H1 (cell line): ENCODE results near the gene PTPRR. TPM values are rescaled to one million over a fixed set of nuclear protein-coding genes. Genes with fewer than 3 reads are reported as not detected.

Experiments
- CTCF ChIA-PET: fragments of 300-600 bp; sonication (Branson Sonifier 250); formaldehyde crosslinking; loops from one replicate; lab custom pipeline; 2021; ENCODE audit not compliant: partially characterized antibody; lab: Charles Lee
- POLR2A ChIA-PET: fragments of 300-600 bp; sonication (Branson Sonifier 250); formaldehyde crosslinking; loops from one replicate; lab custom pipeline; 2021; ENCODE audit warnings: inconsistent platforms; ENCODE audit not compliant: partially characterized antibody; lab: Charles Lee
- DNase-seq, 2 experiments: peaks; one replicate each; pipeline versions ENCODE4 v3.0.0 to v3.0.0-alpha.2; 2010 to 2022; ENCODE audit warnings: low spot score in 2 of 2, low read depth in 1 of 2, mixed read lengths in 1 of 2
- FAIRE-seq: peaks from 2 replicates; lab custom pipeline; 2011; peaks lifted over from hg19 to GRCh38; lab: Jason Lieb, UNC
- H2AFZ ChIP-seq: 2 replicates; pipeline ENCODE4 v1.8.1; 2012; ENCODE audit warnings: low read length, inconsistent platforms
- H2AK5ac ChIP-seq: 2 replicates; pipeline ENCODE4 v1.6.1; 2013; ENCODE audit warnings: low read depth, low read length
- H2BK120ac ChIP-seq: replicated peaks from 2 replicates; pipeline ENCODE3; 2013; ENCODE audit warnings: low read depth, low read length, inconsistent platforms
- H2BK12ac ChIP-seq: 2 replicates; pipeline ENCODE4 v1.6.1; 2013; ENCODE audit warnings: low read depth, low read length
- H2BK15ac ChIP-seq: 2 replicates; pipeline ENCODE4 v1.6.1; 2013; ENCODE audit warnings: low read length
- H2BK20ac ChIP-seq: 2 replicates; pipeline ENCODE4 v1.6.1; 2013; ENCODE audit warnings: low read length
- H2BK5ac ChIP-seq: 2 replicates; pipeline ENCODE4 v1.6.1; 2013; ENCODE audit warnings: low read depth, low read length
- H3K14ac ChIP-seq: 2 replicates; pipeline ENCODE4 v1.6.1; 2013; ENCODE audit warnings: inconsistent platforms; ENCODE audit not compliant: insufficient read length
- H3K18ac ChIP-seq: 2 replicates; pipeline ENCODE4 v1.6.1; 2013; ENCODE audit warnings: low read length; ENCODE audit errors: extremely low read depth
- H3K23ac ChIP-seq: 2 replicates; pipeline ENCODE4 v1.6.1; 2013; ENCODE audit warnings: inconsistent platforms; ENCODE audit not compliant: insufficient read length
- H3K23me2 ChIP-seq: 2 replicates; pipeline ENCODE4 v1.6.1; 2013; ENCODE audit warnings: low read depth, low read length
- H3K27ac ChIP-seq: 2 replicates; pipeline ENCODE4 v1.6.1; 2011; ENCODE audit warnings: low read depth, low read length, inconsistent platforms
- H3K27me3 ChIP-seq, 4 experiments: replicated peaks in 1 of 4; 1 replicate in 1 of 4; 2 replicates in 3 of 4; pipeline versions ENCODE4 v1.6.1 to v1.8.1; 2011 to 2013; ENCODE audit warnings: low read length in 3 of 4, mild to moderate bottlenecking in 3 of 4, inconsistent platforms in 2 of 4, mixed read lengths in 2 of 4, moderate library complexity in 1 of 4; ENCODE audit not compliant: control insufficient read depth in 3 of 4, insufficient read depth in 3 of 4; ENCODE audit errors: extremely low read depth in 1 of 4
- H3K36me3 ChIP-seq, 4 experiments: 2 replicates each; pipeline versions ENCODE4 v1.6.1 to v1.8.1; 2011 to 2013; ENCODE audit warnings: mild to moderate bottlenecking in 4 of 4, low read length in 3 of 4, moderate library complexity in 2 of 4, control low read depth in 1 of 4, inconsistent platforms in 1 of 4; ENCODE audit not compliant: insufficient read depth in 4 of 4, control insufficient read depth in 2 of 4
- H3K4ac ChIP-seq: replicated peaks from 2 replicates; pipeline ENCODE3; 2013; ENCODE audit warnings: low read length, low read depth, mixed read lengths, inconsistent platforms; ENCODE audit not compliant: insufficient read length
- H3K4me1 ChIP-seq, 4 experiments: replicated peaks in 1 of 4; 1 replicate in 1 of 4; 2 replicates in 3 of 4; pipeline versions ENCODE4 v1.6.1 to v1.8.1; 2011 to 2013; ENCODE audit warnings: low read length in 3 of 4, inconsistent platforms in 2 of 4, mixed read lengths in 1 of 4; ENCODE audit not compliant: insufficient read depth in 4 of 4, control insufficient read depth in 3 of 4
- H3K4me2 ChIP-seq, 2 experiments: 2 replicates each; pipeline versions ENCODE4 v1.6.1 to v1.8.1; 2011 to 2013; ENCODE audit warnings: low read depth in 2 of 2, low read length in 2 of 2, control low read depth in 1 of 2, inconsistent platforms in 1 of 2, mild to moderate bottlenecking in 1 of 2; ENCODE audit not compliant: insufficient read depth in 1 of 2
- H3K4me3 ChIP-seq, 4 experiments: fragments of 200-600, 300-600 bp in 1 of 4; sonication (generic), shearing (Covaris generic), sonication (Bioruptor Twin) in 1 of 4; 2 replicates each; pipeline versions ENCODE4 v1.5.1 to v1.8.1; 2011 to 2016; ENCODE audit warnings: low read length in 4 of 4, low read depth in 3 of 4, control low read depth in 2 of 4, inconsistent platforms in 2 of 4, mild to moderate bottlenecking in 2 of 4, mixed read lengths in 1 of 4, moderate library complexity in 1 of 4; ENCODE audit not compliant: insufficient read depth in 2 of 4; ENCODE audit errors: extremely low read depth in 1 of 4
- H3K56ac ChIP-seq: replicated peaks from 2 replicates; pipeline ENCODE3; 2013; ENCODE audit warnings: low read depth, mild to moderate bottlenecking, mixed read lengths, low read length, inconsistent platforms; ENCODE audit not compliant: insufficient read length
- H3K79me1 ChIP-seq: 2 replicates; pipeline ENCODE4 v1.6.1; 2013; ENCODE audit warnings: low read depth, low read length, control low read depth
- H3K79me2 ChIP-seq, 2 experiments: 2 replicates each; pipeline versions ENCODE4 v1.6.1 to v1.8.1; 2012 to 2013; ENCODE audit warnings: low read length in 2 of 2, mild to moderate bottlenecking in 2 of 2, inconsistent platforms in 1 of 2; ENCODE audit not compliant: insufficient read depth in 2 of 2, control insufficient read depth in 1 of 2
- H3K9ac ChIP-seq, 4 experiments: replicated peaks in 1 of 4; 1 replicate in 1 of 4; 2 replicates in 3 of 4; pipeline versions ENCODE4 v1.6.1 to v1.8.1; 2011 to 2013; ENCODE audit warnings: low read depth in 3 of 4, low read length in 3 of 4, control low read depth in 2 of 4, mild to moderate bottlenecking in 2 of 4, moderate library complexity in 2 of 4, inconsistent platforms in 1 of 4; ENCODE audit errors: extremely low read depth in 1 of 4
- H3K9me3 ChIP-seq, 2 experiments: 2 replicates each; pipeline versions ENCODE4 v1.6.1 to v1.8.1; 2012 to 2013; ENCODE audit warnings: mild to moderate bottlenecking in 2 of 2, moderate library complexity in 2 of 2, control low read depth in 1 of 2, inconsistent platforms in 1 of 2, low read depth in 1 of 2, low read length in 1 of 2, mixed read lengths in 1 of 2; ENCODE audit not compliant: insufficient read depth in 2 of 2
- H4K20me1 ChIP-seq, 2 experiments: replicated peaks in 1 of 2; 2 replicates each; pipeline versions ENCODE3 to v1.8.1; 2011 to 2013; ENCODE audit warnings: inconsistent platforms in 2 of 2, low read length in 2 of 2, mild to moderate bottlenecking in 1 of 2; ENCODE audit not compliant: insufficient read depth in 2 of 2, control insufficient read depth in 1 of 2
- H4K5ac ChIP-seq: 2 replicates; pipeline ENCODE4 v1.6.1; 2013; ENCODE audit warnings: low read length, low read depth, mixed read lengths, inconsistent platforms; ENCODE audit not compliant: insufficient read length
- H4K8ac ChIP-seq: 2 replicates; pipeline ENCODE4 v1.8.0; 2013; ENCODE audit warnings: mild to moderate bottlenecking, moderate library complexity, low read length, inconsistent platforms; ENCODE audit not compliant: insufficient read depth; ENCODE audit errors: extremely low read depth
- H4K91ac ChIP-seq: replicated peaks from 2 replicates; pipeline ENCODE3; 2013; ENCODE audit warnings: low read length, mixed read lengths, inconsistent platforms; ENCODE audit not compliant: insufficient read length
- ASH2L ChIP-seq: fragments of 200-600, 300-600 bp; sonication (generic); IDR thresholded peaks from one replicate; pipeline ENCODE4 v1.7.1; 2017; ENCODE audit warnings: low read length
- BCL11A ChIP-seq, 2 experiments: IDR thresholded peaks; one replicate each; pipeline ENCODE4 v1.6.1; 2011; ENCODE audit warnings: low read depth in 2 of 2, low read length in 2 of 2, mild to moderate bottlenecking in 2 of 2
- CREB1 ChIP-seq: IDR thresholded peaks from 2 replicates; pipeline ENCODE4 v1.6.1; 2012; ENCODE audit warnings: inconsistent platforms
- CTBP2 ChIP-seq: IDR thresholded peaks from 2 replicates; pipeline ENCODE4 v1.7.0; 2011; ENCODE audit warnings: borderline replicate concordance, mild to moderate bottlenecking, moderate library complexity, mixed read lengths, low read length; ENCODE audit not compliant: insufficient read depth, insufficient read length
- EP300 ChIP-seq, 2 experiments: IDR thresholded peaks; 1 replicate in 1 of 2; 2 replicates in 1 of 2; pipeline ENCODE4 v1.6.1; 2011 to 2012; ENCODE audit warnings: low read depth in 2 of 2, low read length in 2 of 2, mild to moderate bottlenecking in 2 of 2, borderline replicate concordance in 1 of 2, inconsistent platforms in 1 of 2, moderate library complexity in 1 of 2
- GTF2F1 ChIP-seq: IDR thresholded peaks from 2 replicates; pipeline ENCODE4 v1.6.1; 2012; ENCODE audit warnings: low read depth, low read length, improper control_type of control experiment, borderline replicate concordance
- HDAC6 ChIP-seq: IDR thresholded peaks from one replicate; pipeline ENCODE4 v1.7.1; 2012; ENCODE audit warnings: low read depth, mild to moderate bottlenecking, inconsistent platforms, low read length, moderate library complexity
- JUN ChIP-seq: IDR thresholded peaks from 2 replicates; pipeline ENCODE4 v1.6.1; 2011; ENCODE audit warnings: low read depth, mild to moderate bottlenecking, improper control_type of control experiment, low read length
- POLR2AphosphoS5 ChIP-seq: IDR thresholded peaks from 2 replicates; pipeline ENCODE4 v1.6.1; 2011; ENCODE audit warnings: low read depth, low read length
- POU5F1 ChIP-seq: IDR thresholded peaks from 2 replicates; pipeline ENCODE4 v1.6.1; 2011; ENCODE audit warnings: low read depth, mild to moderate bottlenecking, low read length, moderate library complexity
- SIRT6 ChIP-seq: IDR thresholded peaks from one replicate; pipeline ENCODE4 v1.7.1; 2012; ENCODE audit warnings: low read length, inconsistent platforms
- SP2 ChIP-seq: IDR thresholded peaks from 2 replicates; pipeline ENCODE4 v1.6.1; 2012; ENCODE audit warnings: mild to moderate bottlenecking, low read length, inconsistent platforms
- TBP ChIP-seq: IDR thresholded peaks from 2 replicates; pipeline ENCODE4 v1.6.1; 2011; ENCODE audit warnings: low read depth, low read length, improper control_type of control experiment
- TEAD4 ChIP-seq: IDR thresholded peaks from 2 replicates; pipeline ENCODE4 v1.6.1; 2012; ENCODE audit warnings: low read depth, low read length, inconsistent platforms, mixed read lengths
- polyA plus RNA-seq, 7 experiments: library from polyadenylated mRNA; depleted of rRNA in 3 of 7; stranded (reverse) in 5 of 7; unstranded in 2 of 7; fragments of >200 nt in 5 of 7; fragments of 200-250 nt in 2 of 7; gene quantifications; 1 replicate in 5 of 7; 2 replicates in 1 of 7; 4 replicates in 1 of 7; pipeline versions ENCODE4 v1.2.1 to v1.2.3, GENCODE V29; 2011 to 2013; ENCODE audit warnings: missing spikeins in 2 of 7, mixed read lengths in 2 of 7
- total RNA-seq: library from RNA; stranded (reverse); fragmentation: NEBNext Ultra II Directional; extraction: Animal tissue kit (Norgen Biotek cat#: 25700); gene quantifications from 2 replicates; pipeline ENCODE4 v1.2.1, GENCODE V29; 2021
- TF ChIP-seq, protein P1 (sequence below): IDR thresholded peaks from 2 replicates; pipeline ENCODE4 v1.6.1; 2012; ENCODE audit warnings: low read length, inconsistent platforms

The PTPRR gene
- total and polyA plus RNA-seq, 2 of the 8 experiments (the other 6 are each of a cell fraction or from before 2014, with no cell fraction given) = 0.07 to 0.35 TPM

DNA sequence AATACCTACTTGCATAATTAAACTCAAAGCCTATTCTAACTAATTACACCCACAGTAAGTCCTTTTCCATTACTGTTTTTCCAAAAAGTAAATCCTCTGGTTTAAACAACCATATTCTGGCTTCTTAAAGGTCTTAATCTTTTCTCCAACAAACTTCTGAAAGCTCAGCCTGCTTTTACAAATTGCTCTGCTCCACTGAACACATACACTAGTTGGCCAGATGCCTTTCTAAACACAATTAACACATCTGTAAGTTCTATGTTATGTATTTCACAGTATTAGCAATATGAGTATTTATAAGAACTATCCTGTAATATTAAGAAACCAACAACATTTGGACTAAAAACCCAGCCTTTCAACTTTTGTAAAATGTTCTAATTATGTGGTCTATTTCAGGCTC lies 313.4 kb downstream of the PTPRR start:
- Histone ChIP-seq H3K27me3 (peaks cover 0 to 14% (median 11%) of the 10 kb centered on the region in 4 experiments; a peak in 5 of 7 replicates), H2AK5ac (no peak overlapping the region), H2BK5ac (no peak overlapping the region), H2AFZ (no peak overlapping the region), H4K91ac (no peak overlapping the region), H3K9me3 (0 out of 4 replicates have a peak, but pooled peaks cover 0 to 3% of the 10 kb centered on the region in 2 experiments), H3K4me3 (no peak overlapping the region), H3K4me1 (peaks cover 0 to 3% (median 0%) of the 10 kb centered on the region in 4 experiments; a peak in 2 of 7 replicates), H3K4ac (no peak overlapping the region), H4K5ac (no peak overlapping the region), H3K23me2 (peaks cover 3% of the 10 kb centered on the region; the same call in 1 of the 2 replicates), H3K36me3 (no peaks in the 10 kb centered on the region), H3K79me2 (no peaks in the 10 kb centered on the region), H2BK15ac (no peak overlapping the region), H3K18ac (no peak overlapping the region), H3K14ac (no peak overlapping the region), H3K56ac (no peak overlapping the region), H3K27ac (no peak overlapping the region), H3K9ac (no peak overlapping the region), H4K8ac (no peak overlapping the region), H3K79me1 (no peaks in the 10 kb centered on the region), H2BK20ac (no peak overlapping the region), H2BK120ac (no peak overlapping the region), H4K20me1 (no peaks in the 10 kb centered on the region), H3K4me2 (no peak overlapping the region), H3K23ac (no peak overlapping the region), H2BK12ac (no peak overlapping the region)
- ChIA-PET POLR2A (no interaction called here), CTCF (no interaction called here)
- no peak for FAIRE-seq
- TF ChIP-seq, protein P1, sequence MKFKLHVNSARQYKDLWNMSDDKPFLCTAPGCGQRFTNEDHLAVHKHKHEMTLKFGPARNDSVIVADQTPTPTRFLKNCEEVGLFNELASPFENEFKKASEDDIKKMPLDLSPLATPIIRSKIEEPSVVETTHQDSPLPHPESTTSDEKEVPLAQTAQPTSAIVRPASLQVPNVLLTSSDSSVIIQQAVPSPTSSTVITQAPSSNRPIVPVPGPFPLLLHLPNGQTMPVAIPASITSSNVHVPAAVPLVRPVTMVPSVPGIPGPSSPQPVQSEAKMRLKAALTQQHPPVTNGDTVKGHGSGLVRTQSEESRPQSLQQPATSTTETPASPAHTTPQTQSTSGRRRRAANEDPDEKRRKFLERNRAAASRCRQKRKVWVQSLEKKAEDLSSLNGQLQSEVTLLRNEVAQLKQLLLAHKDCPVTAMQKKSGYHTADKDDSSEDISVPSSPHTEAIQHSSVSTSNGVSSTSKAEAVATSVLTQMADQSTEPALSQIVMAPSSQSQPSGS = no peak
- TF ChIP-seq TBP (no peak), SIRT6 (no peak), SP2 (no peak), TEAD4 (no peak), GTF2F1 (no peak), CREB1 (no peak), ASH2L (no peak), POU5F1 (no peak), CTBP2 (no peak), POLR2AphosphoS5 (no peak), JUN (no peak), EP300 (IDR thresholded peaks at IDR 0.05; ENCODE audit: borderline replicate concordance in 1 of 2, low read depth in 2 of 2, low read length in 2 of 2) (no peak), BCL11A (IDR thresholded peaks at IDR 0.05; ENCODE audit: low read depth in 2 of 2, low read length in 2 of 2) (no peak), HDAC6 (no peak)
- no peak for DNase-seq
